Adrenal gland (tissue), 12 donors: ENCODE measurements around the gene HARBI1. TPM values are rescaled to one million over a fixed set of nuclear protein-coding genes. Genes with fewer than 3 reads are reported as not detected.
A peak's percentile ranks its signal among the peaks of the same experiment; 100 is the strongest.

Source experiments
- DNase-seq, 7 donors: peaks; one replicate each; pipeline ENCODE4 v3.0.0-alpha.2; 2019 to 2020
- H3K27ac ChIP-seq, 5 donors: fragments of 200-600 bp; sonication (generic) in 4 of 5; 1 replicate in 3 of 5; 2 replicates in 2 of 5; pipeline versions ENCODE4 v1.5.1 to v1.8.0; 2016 to 2020; ENCODE audit warnings: mild to moderate bottlenecking in 1 of 5
- H3K27me3 ChIP-seq: fragments of 200-600 bp; 2 replicates; pipeline ENCODE4 v1.8.0; 2021
- H3K36me3 ChIP-seq, 2 donors: fragments of 200-600 bp; replicated peaks in 1 of 2; 1 replicate in 1 of 2; 2 replicates in 1 of 2; pipeline versions ENCODE4 v1.5.1 to v1.8.0; 2018 to 2022
- H3K4me1 ChIP-seq, 2 donors: fragments of 200-600 bp; replicated peaks in 1 of 2; 1 replicate in 1 of 2; 2 replicates in 1 of 2; pipeline versions ENCODE4 v1.5.1 to v1.8.0; 2018 to 2021
- H3K4me3 ChIP-seq, 4 donors: fragments of 200-600 bp; sonication (generic) in 3 of 4; one replicate each; pipeline ENCODE4 v1.5.1; 2016 to 2018
- H3K9me3 ChIP-seq, 3 donors: fragments of 200-600 bp; sonication (generic) in 1 of 3; replicated peaks in 1 of 3; 1 replicate in 2 of 3; 2 replicates in 1 of 3; pipeline versions ENCODE4 v1.5.1 to v1.8.0; 2016 to 2021
- POLR2A ChIP-seq, 2 donors: fragments of 450-650 bp; IDR thresholded peaks; one replicate each; pipeline ENCODE4 v1.6.1; 2017; ENCODE audit warnings: antibody characterized with exemption in 2 of 2, mild to moderate bottlenecking in 2 of 2, moderate library complexity in 1 of 2
- WGBS, 4 donors: extraction: QIAGEN DNeasy Blood & Tissue Kit in 2 of 4; methylation state at CpG; one replicate each; pipeline versions ENCODE4 v1.1.5 to v1.1.7; 2013 to 2017; 5-methylcytosine and 5-hydroxymethylcytosine counted together
- intact Hi-C, 2 donors: fragments of 100-400 bp; cut with DNase I; formaldehyde crosslinking; loops; one replicate each; pipeline versions ENCODE4 v1.14.1 to v1.15.0; 2022 to 2023
- polyA plus RNA-seq, 3 donors: library from polyadenylated mRNA; stranded (reverse); fragments of 200-250 nt in 2 of 3; fragments of 350-450 nt in 1 of 3; fragmentation: Illumina TruSeq in 1 of 3; extraction: RNeasy Lipid Tissue Mini Kit (QIAGEN cat#74804) in 1 of 3; gene quantifications; one replicate each; pipeline ENCODE4 v1.2.3, GENCODE V29; 2013 to 2014
- total RNA-seq, 9 donors: library from RNA; depleted of rRNA in 4 of 9; stranded (reverse); fragments of >200 nt in 4 of 9; fragments of 120-200 nt in 1 of 9; fragmentation: NEBNext Ultra II Directional in 1 of 9; extraction: Animal tissue kit (Norgen Biotek cat#: 25700) in 1 of 9; gene quantifications; one replicate each; pipeline versions ENCODE4 v1.1.0 to v1.2.4, GENCODE V29; 2013 to 2023
- TF ChIP-seq, protein P1 (sequence below), 6 experiments: fragments of 450-650 bp in 4 of 6; fragments of 200-600 bp in 2 of 6; sonication (generic) in 1 of 6; IDR thresholded peaks; 1 replicate in 5 of 6; 2 replicates in 1 of 6; pipeline versions ENCODE4 v1.5.1 to v1.8.0; 2016 to 2021; ENCODE audit warnings: antibody characterized with exemption in 6 of 6, mild to moderate bottlenecking in 2 of 6, moderate library complexity in 1 of 6
- donor health status: healthy with polysubstance abuse.
- donor health status: Bipolar disorder and iron deficiency.
- donor health status: DM: yes; HTN: yes; CAD: no.
- donor health status: DM: no; HTN: no; CAD: no.
- donor health status: DM: no; HTN: no; CAD: no.
- donor health status: DM: yes; HTN: yes; CAD: no.

Gene HARBI1
- total and polyA plus RNA-seq, 12 donors: 1.5 to 7.4 (median 5.6) TPM

DNA sequence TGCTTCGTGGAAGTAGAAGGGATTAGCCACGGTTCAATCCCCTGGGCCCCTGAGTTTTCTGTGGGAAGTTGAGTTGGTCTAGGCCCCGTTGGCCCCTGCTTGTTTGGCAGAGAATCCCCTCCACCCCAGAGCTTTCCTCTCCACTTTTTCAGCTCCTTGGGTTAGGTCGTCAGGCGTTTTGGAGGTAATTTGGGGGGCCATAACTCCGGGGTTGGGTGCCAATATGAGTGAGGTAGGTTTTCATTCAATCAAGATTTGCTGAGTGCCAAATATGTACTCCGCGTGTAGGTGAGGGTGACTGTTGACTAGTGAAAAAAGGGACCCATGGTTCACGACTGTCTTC, 916 bp upstream of the HARBI1 start:
- no peak for DNase-seq
- peaks cover 0 to 13% of the 10 kb centered on the region in 2 donors for H3K36me3 ChIP-seq
- H3K9me3 ChIP-seq: no peaks in the 10 kb centered on the region
- no peaks in the 10 kb centered on the region for H3K27me3 ChIP-seq
- H3K4me1 ChIP-seq: peaks cover 12 to 24% of the 10 kb centered on the region in 2 donors
- intact Hi-C loops: no loop called here
- peak overlapping the region; percentile 91 to 98 (median 95) for H3K27ac ChIP-seq
- H3K4me3 ChIP-seq: peak overlapping the region; percentile 92 to 100 (median 96)
- TF ChIP-seq POLR2A (IDR thresholded peaks at IDR 0.05): no peak
- TF ChIP-seq, protein P1, sequence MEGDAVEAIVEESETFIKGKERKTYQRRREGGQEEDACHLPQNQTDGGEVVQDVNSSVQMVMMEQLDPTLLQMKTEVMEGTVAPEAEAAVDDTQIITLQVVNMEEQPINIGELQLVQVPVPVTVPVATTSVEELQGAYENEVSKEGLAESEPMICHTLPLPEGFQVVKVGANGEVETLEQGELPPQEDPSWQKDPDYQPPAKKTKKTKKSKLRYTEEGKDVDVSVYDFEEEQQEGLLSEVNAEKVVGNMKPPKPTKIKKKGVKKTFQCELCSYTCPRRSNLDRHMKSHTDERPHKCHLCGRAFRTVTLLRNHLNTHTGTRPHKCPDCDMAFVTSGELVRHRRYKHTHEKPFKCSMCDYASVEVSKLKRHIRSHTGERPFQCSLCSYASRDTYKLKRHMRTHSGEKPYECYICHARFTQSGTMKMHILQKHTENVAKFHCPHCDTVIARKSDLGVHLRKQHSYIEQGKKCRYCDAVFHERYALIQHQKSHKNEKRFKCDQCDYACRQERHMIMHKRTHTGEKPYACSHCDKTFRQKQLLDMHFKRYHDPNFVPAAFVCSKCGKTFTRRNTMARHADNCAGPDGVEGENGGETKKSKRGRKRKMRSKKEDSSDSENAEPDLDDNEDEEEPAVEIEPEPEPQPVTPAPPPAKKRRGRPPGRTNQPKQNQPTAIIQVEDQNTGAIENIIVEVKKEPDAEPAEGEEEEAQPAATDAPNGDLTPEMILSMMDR (IDR thresholded peaks at IDR 0.05): peak in 1 of 6 experiments; percentile 14
- WGBS, 4 donors: 0 to 3% (median 2%) methylated on average over 7 to 9 of the region's 9 CpGs

DNA sequence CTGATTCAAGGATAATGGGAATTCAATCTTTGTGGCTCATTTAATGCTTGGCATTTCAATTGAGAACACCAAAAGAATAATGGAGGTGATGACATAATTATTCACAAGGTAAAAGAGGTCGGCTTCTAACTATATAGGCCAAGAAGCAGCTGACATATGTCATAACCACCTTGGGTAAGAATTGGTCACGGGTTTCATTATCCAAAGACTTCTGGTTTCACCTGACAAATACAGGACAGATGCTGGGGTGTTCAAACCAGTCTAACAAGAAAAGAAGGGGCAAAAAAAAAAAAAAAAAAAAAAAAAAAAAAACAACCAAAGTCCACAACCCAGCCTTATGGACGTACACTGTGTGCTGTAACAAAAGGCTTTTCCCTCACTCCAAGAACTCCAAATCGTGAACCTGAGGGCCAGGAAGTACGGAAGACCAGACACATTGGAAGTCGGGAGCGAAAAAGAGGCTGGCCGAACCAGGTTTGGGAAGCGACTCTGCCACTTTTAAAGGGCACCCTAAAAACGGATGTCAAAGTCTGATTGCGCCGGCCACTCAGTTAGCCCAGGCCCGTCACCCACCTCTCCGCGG, 385 bp downstream of the HARBI1 start:
- DNase-seq: peak in 1 of 7 donors; percentile 43
- TF ChIP-seq, protein P1 (IDR thresholded peaks at IDR 0.05): no peak
- no peak for TF ChIP-seq POLR2A (IDR thresholded peaks at IDR 0.05)
- Histone ChIP-seq H3K27ac (peak overlapping the region; percentile 91 to 98 (median 95)), H3K4me3 (peak overlapping the region in 3 of 4 donors; percentile 15 to 98 (median 92)), H3K9me3 (no peaks in the 10 kb centered on the region), H3K27me3 (no peaks in the 10 kb centered on the region), H3K36me3 (peaks cover 0 to 8% of the 10 kb centered on the region in 2 donors), H3K4me1 (peaks cover 12 to 29% of the 10 kb centered on the region in 2 donors)
- 2 to 4% (median 3%) methylated on average over 11 to 15 of the region's 15 CpGs for WGBS, 4 donors
- intact Hi-C loops: no loop called here

DNA sequence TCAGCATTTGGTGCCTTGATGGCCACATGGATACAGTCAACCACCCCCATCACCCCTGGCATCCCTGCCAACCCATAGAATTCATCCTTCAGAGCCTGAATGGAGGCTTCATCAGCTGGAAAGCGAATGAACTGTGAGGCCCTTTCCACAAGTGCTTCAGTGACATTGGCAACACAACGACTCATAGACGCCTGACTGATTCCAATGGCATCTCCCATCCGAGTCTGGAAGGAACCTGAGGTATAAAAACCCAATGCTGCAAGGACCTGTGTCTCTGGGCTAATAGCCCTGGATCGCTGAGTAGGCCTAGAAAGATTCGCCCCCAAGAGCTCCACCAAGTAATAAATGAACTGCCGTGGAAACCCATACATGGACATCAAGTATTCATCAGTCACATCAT, 1.3 kb downstream of the HARBI1 start:
- 87 to 97% (median 89%) methylated on average over 4 to 7 of the region's 7 CpGs for WGBS, 4 donors
- Histone ChIP-seq H3K4me1 (peaks cover 12 to 35% of the 10 kb centered on the region in 2 donors), H3K27me3 (no peaks in the 10 kb centered on the region), H3K9me3 (no peaks in the 10 kb centered on the region), H3K27ac (peak overlapping the region in 1 of 5 donors; percentile 97), H3K36me3 (no peaks in the 10 kb centered on the region), H3K4me3 (no peak overlapping the region)
- intact Hi-C loops: no loop called here
- TF ChIP-seq, protein P1 (IDR thresholded peaks at IDR 0.05): no peak
- no peak for TF ChIP-seq POLR2A (IDR thresholded peaks at IDR 0.05)
- DNase-seq: peak in 1 of 7 donors; percentile 46

- Histone ChIP-seq H3K4me1 (peaks cover 0 to 17% of the 10 kb centered on the region in 2 donors), H3K36me3 (no peaks in the 10 kb centered on the region), H3K9me3 (no peaks in the 10 kb centered on the region), H3K27ac (no peak overlapping the region), H3K27me3 (no peaks in the 10 kb centered on the region), H3K4me3 (no peak overlapping the region)
- intact Hi-C loops: no loop called here
- no peak for DNase-seq
- TF ChIP-seq, protein P1 (IDR thresholded peaks at IDR 0.05): no peak
- TF ChIP-seq POLR2A (IDR thresholded peaks at IDR 0.05): no peak
- WGBS, 4 donors: 88 to 100% (median 97%) methylated on average over 2 of the region's 2 CpGs
Measured at GRCh38 chr11:46612326-46612725, 4.7 kb downstream of the HARBI1 start.
